Esophagus muscularis mucosa (tissue), 4 donors: ENCODE data around the gene ACOXL. TPM values are rescaled to one million over a fixed set of nuclear protein-coding genes. Genes with fewer than 3 reads are reported as not detected.

Experiments
- DNase-seq: peaks from one replicate; pipeline ENCODE4 v3.0.0-alpha.2; 2017; ENCODE audit errors: extremely low spot score
- H3K27ac ChIP-seq, 4 donors: fragments of 200-600 bp; sonication (generic); replicated peaks in 1 of 4; 1 replicate in 3 of 4; 2 replicates in 1 of 4; pipeline ENCODE4 v1.5.1; 2016 to 2019; ENCODE audit warnings: mild to moderate bottlenecking in 1 of 4
- H3K27me3 ChIP-seq, 4 donors: fragments of 200-600 bp; sonication (generic); one replicate each; pipeline versions ENCODE4 v1.5.1 to v1.6.0; 2016 to 2019
- H3K36me3 ChIP-seq, 4 donors: fragments of 200-600 bp; sonication (generic); one replicate each; pipeline ENCODE4 v1.5.1; 2016 to 2019
- H3K4me1 ChIP-seq, 4 donors: fragments of 200-600 bp; sonication (generic); one replicate each; pipeline ENCODE4 v1.5.1; 2016 to 2019
- H3K4me3 ChIP-seq, 4 donors: fragments of 200-600 bp; sonication (generic); 1 replicate in 2 of 4; 2 replicates in 2 of 4; pipeline ENCODE4 v1.5.1; 2016 to 2019; ENCODE audit warnings: mild to moderate bottlenecking in 4 of 4, moderate library complexity in 1 of 4
- H3K9me3 ChIP-seq, 4 donors: fragments of 200-600 bp; sonication (generic); 1 replicate in 3 of 4; 2 replicates in 1 of 4; pipeline ENCODE4 v1.5.1; 2016 to 2019
- EP300 ChIP-seq: sonication (generic); formaldehyde crosslinking; IDR thresholded peaks from one replicate; pipeline ENCODE4 v1.6.1; 2017; ENCODE audit warnings: antibody characterized with exemption
- POLR2A ChIP-seq: fragments of 450-650 bp; IDR thresholded peaks from one replicate; pipeline ENCODE4 v1.6.1; 2017; ENCODE audit warnings: antibody characterized with exemption, moderate library complexity, mild to moderate bottlenecking, low read depth
- POLR2AphosphoS5 ChIP-seq, 2 donors: sonication (generic); formaldehyde crosslinking; IDR thresholded peaks; one replicate each; pipeline ENCODE4 v1.6.1; 2017; ENCODE audit warnings: antibody characterized with exemption in 2 of 2
- WGBS: methylation state at CpG from one replicate; pipeline ENCODE4 v1.1.5; 2018; 5-methylcytosine and 5-hydroxymethylcytosine counted together
- intact Hi-C: fragments of 100-400 bp; cut with DNase I; formaldehyde crosslinking; loops from one replicate; pipeline ENCODE4 v1.15.1; 2023
- total RNA-seq, 4 donors: library from RNA; depleted of rRNA; stranded (reverse); fragments of >200 nt; gene quantifications; one replicate each; pipeline versions ENCODE4 v1.1.0 to v1.2.1, GENCODE V29; 2016
- TF ChIP-seq, protein P1 (sequence below), 3 experiments: fragments of 200-600 bp in 2 of 3; fragments of 450-650 bp in 1 of 3; sonication (generic) in 2 of 3; IDR thresholded peaks; one replicate each; pipeline ENCODE4 v1.5.1; 2017 to 2019; ENCODE audit warnings: antibody characterized with exemption in 3 of 3, mild to moderate bottlenecking in 2 of 3, moderate library complexity in 1 of 3

The ACOXL gene
- total RNA-seq, 4 donors from 2014 or later: not detected

DNA sequence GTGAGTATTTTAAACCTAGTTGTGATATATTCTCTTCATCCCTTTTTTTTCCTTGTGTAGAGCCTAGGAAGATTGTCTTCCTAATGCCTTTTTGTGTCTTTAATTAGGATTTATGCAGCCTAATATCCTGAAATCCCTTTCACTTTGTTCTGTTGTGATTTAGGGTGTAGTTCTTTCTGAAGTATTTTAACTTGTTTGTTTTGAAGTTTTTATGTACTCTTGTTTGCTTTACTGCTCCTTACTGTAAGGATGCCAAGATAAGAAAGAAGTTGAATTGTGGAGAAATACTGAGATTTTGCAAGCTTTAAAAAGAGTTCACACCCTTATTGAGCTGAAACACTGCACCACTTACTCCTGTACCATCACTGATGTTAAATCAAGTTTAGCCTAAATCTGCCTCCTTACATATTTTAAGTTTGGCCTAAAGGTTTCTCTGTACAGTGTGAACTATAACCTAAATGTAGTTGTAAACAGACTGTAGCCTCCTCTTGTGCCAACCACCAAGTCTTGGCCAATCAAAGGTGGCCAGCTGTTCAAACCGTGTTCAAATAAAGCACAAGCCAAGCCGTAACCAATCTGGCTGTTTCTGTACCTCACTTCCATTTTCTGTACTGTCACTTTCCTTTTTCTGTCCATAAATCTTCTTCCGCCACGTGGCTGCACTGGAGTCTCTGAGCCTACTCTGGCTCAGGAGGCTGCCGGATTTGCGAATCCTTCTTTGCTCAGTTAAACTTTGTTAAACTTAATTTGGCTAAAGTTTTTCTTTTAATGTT is 17.7 kb upstream of the ACOXL start:
- H3K4me3 ChIP-seq: no peak overlapping the region

DNA sequence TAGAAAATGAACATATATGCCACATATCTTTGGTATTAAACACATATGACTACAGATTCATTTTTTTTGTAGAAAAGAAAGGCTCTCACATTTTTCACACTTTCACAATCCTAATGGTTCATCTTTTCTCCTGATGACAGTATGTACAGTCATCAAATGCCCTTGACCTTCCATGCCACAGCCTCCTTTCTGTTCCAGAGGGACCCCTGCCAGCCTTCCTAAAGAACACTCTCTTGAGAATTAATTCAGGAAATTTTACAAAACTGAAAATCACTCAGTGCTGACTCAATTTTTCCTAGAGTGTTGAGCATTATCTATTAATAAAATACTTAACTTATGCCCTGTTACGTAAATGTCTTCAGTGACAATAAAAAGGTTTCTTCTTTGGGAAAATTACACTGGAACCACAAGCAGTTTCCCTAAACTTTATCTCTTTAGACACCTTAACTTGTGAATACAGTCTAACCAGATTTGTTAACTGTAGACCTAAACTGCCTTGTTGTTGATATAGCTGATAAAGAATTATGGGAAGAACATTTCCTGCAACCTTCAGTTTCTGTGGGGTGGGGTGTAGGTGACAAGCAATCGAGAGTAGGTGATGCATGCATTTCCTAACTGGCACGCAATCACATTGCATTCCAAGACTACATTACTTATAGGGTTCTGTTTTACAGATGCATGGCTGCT is 15.3 kb upstream of the ACOXL start:
- H3K27ac ChIP-seq: no peak overlapping the region
- H3K27me3 ChIP-seq: peaks cover 0 to 7% (median 0%) of the 10 kb centered on the region in 4 donors
- TF ChIP-seq POLR2AphosphoS5 (IDR thresholded peaks at IDR 0.05): no peak
- no peak for TF ChIP-seq EP300
- TF ChIP-seq, protein P1, sequence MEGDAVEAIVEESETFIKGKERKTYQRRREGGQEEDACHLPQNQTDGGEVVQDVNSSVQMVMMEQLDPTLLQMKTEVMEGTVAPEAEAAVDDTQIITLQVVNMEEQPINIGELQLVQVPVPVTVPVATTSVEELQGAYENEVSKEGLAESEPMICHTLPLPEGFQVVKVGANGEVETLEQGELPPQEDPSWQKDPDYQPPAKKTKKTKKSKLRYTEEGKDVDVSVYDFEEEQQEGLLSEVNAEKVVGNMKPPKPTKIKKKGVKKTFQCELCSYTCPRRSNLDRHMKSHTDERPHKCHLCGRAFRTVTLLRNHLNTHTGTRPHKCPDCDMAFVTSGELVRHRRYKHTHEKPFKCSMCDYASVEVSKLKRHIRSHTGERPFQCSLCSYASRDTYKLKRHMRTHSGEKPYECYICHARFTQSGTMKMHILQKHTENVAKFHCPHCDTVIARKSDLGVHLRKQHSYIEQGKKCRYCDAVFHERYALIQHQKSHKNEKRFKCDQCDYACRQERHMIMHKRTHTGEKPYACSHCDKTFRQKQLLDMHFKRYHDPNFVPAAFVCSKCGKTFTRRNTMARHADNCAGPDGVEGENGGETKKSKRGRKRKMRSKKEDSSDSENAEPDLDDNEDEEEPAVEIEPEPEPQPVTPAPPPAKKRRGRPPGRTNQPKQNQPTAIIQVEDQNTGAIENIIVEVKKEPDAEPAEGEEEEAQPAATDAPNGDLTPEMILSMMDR (IDR thresholded peaks at IDR 0.05): no peak
- no peak for TF ChIP-seq POLR2A
- H3K4me3 ChIP-seq: no peak overlapping the region
- 49% methylated on average over 3 of the region's 3 CpGs for WGBS
- no peaks in the 10 kb centered on the region for H3K36me3 ChIP-seq
- no peaks in the 10 kb centered on the region for H3K9me3 ChIP-seq
- DNase-seq: no peak
- peaks cover 9 to 21% (median 15%) of the 10 kb centered on the region in 4 donors for H3K4me1 ChIP-seq
- intact Hi-C loops: no loop called here

More for the DNA sequence above, 17.7 kb upstream of the ACOXL start:
- WGBS: 73% methylated on average over 6 of the region's 6 CpGs
- H3K27ac ChIP-seq: no peak overlapping the region
- peaks cover 9 to 21% (median 15%) of the 10 kb centered on the region in 4 donors for H3K4me1 ChIP-seq
- no peaks in the 10 kb centered on the region for H3K9me3 ChIP-seq
- peak; percentile 29 for DNase-seq
- no peaks in the 10 kb centered on the region for H3K36me3 ChIP-seq
- H3K27me3 ChIP-seq: peaks cover 0 to 26% (median 0%) of the 10 kb centered on the region in 4 donors
- intact Hi-C loops: no loop called here
- no peak for TF ChIP-seq EP300

- 31% methylated on average over 4 of the region's 4 CpGs for WGBS
- H3K9me3 ChIP-seq: no peaks in the 10 kb centered on the region
- H3K27ac ChIP-seq: no peak overlapping the region
- H3K27me3 ChIP-seq: peaks cover 0 to under 1% (median 0%) of the 10 kb centered on the region in 4 donors
- DNase-seq: peak; percentile 86
- H3K4me3 ChIP-seq: no peak overlapping the region
- TF ChIP-seq POLR2AphosphoS5 (IDR thresholded peaks at IDR 0.05): peak; percentile 28 to 32
- no peak for TF ChIP-seq POLR2A
- no peaks in the 10 kb centered on the region for H3K36me3 ChIP-seq
- peaks cover 9 to 21% (median 15%) of the 10 kb centered on the region in 4 donors for H3K4me1 ChIP-seq
- intact Hi-C loops: no loop called here
Observed at GRCh38 chr2:110717734-110718133, 14.6 kb upstream of the ACOXL start.

DNA sequence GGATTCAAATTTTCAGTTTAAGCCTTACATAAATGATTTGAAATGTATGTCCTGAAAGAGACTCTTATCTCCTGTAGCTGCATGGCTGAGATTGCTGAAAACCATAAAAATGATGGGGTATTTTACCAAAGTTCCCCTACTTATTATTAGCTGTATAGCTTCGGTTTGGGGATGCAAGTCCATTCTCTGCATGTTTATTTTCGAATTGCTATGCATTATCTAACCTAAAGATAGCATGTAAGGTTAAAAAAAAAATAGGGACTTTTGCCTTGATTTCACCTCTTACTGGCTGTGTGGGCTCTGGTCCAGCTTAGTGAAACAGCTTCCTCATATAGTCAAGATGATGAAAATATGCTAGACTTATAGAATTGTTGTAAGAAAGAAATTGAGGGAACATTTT is 14.0 kb upstream of the ACOXL start:
- TF ChIP-seq POLR2AphosphoS5 (IDR thresholded peaks at IDR 0.05) (no peak), POLR2A (no peak), EP300 (no peak)
- TF ChIP-seq, protein P1 (IDR thresholded peaks at IDR 0.05): no peak
- H3K9me3 ChIP-seq: no peaks in the 10 kb centered on the region
- no peaks in the 10 kb centered on the region for H3K27me3 ChIP-seq
- H3K4me3 ChIP-seq: no peak overlapping the region
- DNase-seq: no peak
- H3K27ac ChIP-seq: no peak overlapping the region
- H3K4me1 ChIP-seq: peaks cover 9 to 21% (median 15%) of the 10 kb centered on the region in 4 donors
- intact Hi-C loops: no loop called here
- WGBS: 87% methylated on average over 2 of the region's 2 CpGs
- no peaks in the 10 kb centered on the region for H3K36me3 ChIP-seq

GRCh38 chr2:110718990-110719389 is 13.4 kb upstream of the ACOXL start:
- no peak for TF ChIP-seq POLR2AphosphoS5 (IDR thresholded peaks at IDR 0.05)
- TF ChIP-seq, protein P1 (IDR thresholded peaks at IDR 0.05): no peak
- no peak for TF ChIP-seq EP300
- no peak for TF ChIP-seq POLR2A
- DNase-seq: no peak
- intact Hi-C loops: no loop called here
- no peaks in the 10 kb centered on the region for H3K9me3 ChIP-seq
- WGBS: 86% methylated on average over 2 of the region's 2 CpGs
- H3K4me3 ChIP-seq: no peak overlapping the region
- peaks cover 9 to 21% (median 15%) of the 10 kb centered on the region in 4 donors for H3K4me1 ChIP-seq
- H3K27me3 ChIP-seq: no peaks in the 10 kb centered on the region
- H3K27ac ChIP-seq: no peak overlapping the region
- H3K36me3 ChIP-seq: no peaks in the 10 kb centered on the region
